NCI-H446 treated with DMSO at 0.1 percent for 48 hours (cell line): ENCODE results near the gene SLC2A10.

Source experiments
- DNase-seq: peaks from one replicate; lab custom pipeline; 2025; lab: John Stamatoyannopoulos, UW

The SLC2A10 gene

DNA sequence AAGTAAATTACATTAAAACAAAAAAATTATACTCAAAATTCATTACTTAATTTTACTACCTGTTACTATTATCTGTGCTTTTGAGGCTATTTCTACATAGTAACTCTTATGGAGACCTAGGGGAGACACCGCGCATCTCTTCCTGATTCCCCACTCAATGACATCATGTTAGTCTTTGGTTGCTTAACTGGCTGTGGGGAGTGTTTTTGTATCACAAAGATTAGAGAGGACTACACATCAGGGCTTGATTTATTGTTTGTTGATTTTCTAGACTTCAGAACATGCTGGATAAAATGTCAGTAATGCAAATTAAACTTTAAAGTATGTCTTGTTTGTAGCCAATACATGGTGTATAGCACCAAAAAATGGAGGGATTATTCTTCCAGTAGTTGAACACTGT, 26.0 kb downstream of the SLC2A10 start:
- DNase-seq, result no peak

DNA sequence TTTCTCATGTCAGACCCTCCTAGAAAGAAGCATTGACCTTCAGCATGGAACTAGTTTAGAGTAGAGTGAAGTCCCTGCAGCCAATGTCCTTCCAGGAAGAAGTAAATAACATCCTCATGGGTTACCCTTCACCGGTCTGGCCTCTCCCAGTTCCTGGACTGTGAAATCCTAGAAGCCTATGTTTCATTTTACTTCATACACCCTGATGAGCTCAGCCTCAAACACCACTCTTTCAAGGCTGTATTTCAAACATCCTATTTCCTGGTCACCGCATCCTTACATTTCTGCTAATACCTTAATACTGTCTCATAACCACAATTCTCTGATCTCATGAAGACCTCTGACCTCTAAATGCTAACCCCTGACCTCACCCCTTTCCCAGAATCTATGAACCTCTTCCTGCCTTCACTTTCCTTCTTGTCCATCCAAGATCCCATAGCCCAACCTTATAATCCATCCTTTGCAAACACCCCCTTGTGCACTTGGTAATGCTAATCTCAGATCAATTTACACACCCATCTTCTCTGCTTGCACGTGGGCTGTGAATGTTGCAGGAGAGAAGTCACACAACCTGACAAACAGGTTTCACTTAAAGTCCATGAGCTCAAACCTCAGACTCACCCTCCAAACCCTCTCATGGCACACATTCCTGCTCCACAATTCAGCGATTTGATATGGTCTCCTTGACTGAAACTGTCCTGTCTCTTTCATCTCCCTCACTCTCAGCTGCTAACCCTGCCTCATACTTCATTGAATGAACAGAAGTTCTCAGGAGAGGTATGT, 30.2 kb downstream of the SLC2A10 start:
- DNase-seq, result no peak

DNA sequence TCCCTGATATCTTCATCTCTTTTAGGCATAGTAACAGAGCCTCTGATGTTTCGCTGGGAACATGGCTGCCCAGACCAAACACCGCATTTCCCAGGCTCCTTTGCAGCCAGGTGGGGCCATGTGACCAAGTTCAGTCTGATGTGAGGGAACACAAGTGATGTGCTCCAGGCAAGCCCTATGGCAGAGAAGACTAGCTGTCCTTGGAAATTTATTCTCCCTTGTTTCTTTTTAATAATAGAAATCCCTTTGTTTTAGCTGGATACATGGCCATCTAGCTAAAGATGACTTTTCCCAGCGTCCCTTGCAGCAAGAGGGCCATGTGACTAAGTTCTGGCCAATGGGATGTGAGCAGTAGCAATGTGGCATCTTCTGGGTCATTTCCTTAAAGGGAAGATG, 30.8 kb downstream of the SLC2A10 start:
- DNase-seq, result no peak

DNA sequence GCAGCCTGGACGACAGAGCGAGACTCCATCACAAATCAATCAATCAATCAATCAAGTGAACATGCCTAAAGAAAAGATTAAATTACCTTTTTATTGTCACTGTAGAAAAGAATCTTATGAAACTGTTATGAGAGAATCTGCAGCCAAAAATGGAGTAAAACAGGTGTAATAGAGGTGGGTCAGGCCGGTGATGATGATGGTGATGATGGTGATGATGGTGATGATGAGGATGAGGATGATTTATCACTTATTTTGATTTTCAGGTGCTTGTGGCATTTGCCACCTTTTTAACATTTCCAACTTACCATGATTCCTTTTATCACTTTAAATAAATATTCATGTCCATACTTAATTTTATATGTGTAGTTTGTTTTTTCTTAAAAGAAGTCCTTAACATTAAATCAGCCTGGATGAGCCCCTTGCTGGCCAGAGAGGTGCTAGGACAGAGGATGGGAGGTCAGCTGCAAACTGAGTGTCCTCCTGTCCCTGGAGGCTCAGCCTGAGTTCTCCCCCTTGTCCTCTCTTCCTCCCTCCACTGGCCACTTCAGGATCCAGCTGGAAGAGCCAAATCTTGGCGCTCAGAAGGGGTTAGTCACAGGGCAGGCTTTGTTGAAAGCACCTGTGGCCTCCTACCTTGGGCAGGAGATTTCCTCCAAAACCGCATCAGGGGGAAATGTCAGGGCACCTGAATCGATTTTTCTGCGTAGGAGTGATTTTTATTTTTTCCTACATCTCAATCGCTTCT, 32.6 kb downstream of the SLC2A10 start:
- DNase-seq, result no peak

DNA sequence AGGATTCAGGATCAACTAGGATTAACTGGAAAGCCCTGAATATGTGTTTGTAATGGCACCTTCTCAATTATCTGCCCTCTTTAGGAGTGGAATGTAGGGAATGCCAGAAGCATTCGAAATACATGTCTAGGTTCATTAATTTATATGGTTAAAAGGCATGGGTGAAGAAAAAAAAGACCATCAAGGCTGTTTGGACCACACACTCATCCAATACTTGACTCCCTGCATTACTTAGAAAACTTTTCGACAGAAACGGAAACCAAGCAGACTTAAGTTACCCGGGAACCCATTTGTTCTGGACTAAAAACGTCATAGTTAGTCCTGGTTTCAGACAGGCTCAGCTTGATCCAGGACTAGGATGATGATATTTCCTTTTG, 33.2 kb downstream of the SLC2A10 start:
- DNase-seq, result no peak

DNA sequence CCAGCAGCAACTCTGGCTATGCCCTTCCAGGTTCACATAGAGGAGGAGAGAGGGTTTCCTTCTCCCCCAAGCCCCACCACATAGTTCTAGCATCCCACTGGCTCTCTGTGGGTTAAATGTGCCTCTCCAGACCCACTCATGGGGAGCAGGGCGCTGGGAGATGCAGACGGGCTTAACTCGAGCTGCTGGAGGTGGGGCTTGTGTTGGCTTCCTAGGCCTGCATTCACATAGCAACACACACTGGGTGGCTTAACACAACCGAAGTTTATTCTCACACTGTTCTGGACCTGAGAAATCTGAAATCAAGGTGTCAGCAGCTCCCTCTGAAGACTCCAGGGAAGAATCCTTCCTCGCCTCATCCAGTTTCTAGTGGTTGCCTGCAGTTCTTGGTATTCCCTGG, 33.6 kb downstream of the SLC2A10 start:
- no peak for DNase-seq

DNA sequence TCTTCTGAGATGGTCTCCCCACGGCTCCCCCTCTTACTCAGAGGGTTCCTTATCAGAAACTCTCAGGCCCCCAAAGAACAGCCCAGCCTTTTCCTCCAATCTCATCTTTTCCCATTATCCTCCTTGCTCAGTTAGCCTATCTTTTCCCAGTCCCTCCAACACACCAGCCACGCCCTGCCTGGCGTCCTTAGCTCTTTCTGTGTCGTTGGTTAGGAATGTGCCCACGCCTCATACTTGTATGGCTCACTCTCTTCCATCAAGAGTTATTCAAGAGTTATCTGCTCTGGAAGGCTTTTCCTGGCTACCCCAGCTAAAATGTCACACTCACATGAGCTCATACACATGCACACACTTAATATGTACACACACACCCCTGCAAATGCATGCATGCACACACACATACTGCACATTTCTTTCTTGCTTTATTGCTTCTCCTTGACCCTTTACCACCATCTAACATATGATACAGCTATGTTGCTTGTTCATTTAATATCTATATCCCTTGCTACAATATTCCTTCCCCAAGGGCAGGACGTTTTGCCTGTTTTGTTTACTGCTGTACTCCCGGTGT, 37.6 kb downstream of the SLC2A10 start:
- no peak for DNase-seq

DNA sequence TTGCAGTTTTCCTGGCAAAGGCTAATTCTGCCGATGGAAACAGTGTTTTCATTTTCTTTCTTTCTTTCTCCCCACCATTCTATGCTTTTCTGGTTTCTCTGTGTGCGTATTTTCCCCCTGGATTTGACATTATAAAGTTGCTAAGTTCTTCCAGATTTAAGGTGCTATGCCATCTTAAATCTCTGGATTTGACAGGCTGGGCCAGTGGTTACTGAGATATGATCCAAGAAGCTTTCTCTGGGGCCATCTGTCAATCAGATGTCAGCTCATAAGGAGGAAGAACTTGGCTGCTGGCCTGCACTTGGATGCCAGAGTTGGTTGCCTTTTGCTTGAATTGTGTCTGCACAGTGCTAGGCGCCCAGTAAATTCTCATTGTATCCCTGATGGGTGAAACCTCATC, 39.7 kb downstream of the SLC2A10 start:
- peak; percentile 54 for DNase-seq

DNA sequence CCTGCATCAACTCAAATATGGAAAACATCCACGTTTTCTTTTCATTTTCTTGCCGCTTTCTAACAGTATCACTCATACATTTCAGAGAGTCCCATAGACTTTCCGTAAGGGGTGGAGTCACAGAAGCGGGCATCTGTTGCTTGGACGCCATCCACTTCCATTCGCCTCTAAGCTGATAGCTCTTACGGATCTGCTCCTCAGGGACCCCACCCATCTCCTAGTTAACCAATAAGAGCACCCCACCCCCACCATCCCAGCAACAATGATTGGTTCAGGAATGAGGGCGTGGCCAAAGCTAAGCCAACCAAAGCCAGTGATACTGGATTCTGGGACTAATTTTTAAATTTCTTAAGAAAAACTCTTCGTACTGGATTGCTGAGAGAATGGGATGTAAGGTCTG, 42.4 kb downstream of the SLC2A10 start:
- peak; percentile 23 for DNase-seq

DNA sequence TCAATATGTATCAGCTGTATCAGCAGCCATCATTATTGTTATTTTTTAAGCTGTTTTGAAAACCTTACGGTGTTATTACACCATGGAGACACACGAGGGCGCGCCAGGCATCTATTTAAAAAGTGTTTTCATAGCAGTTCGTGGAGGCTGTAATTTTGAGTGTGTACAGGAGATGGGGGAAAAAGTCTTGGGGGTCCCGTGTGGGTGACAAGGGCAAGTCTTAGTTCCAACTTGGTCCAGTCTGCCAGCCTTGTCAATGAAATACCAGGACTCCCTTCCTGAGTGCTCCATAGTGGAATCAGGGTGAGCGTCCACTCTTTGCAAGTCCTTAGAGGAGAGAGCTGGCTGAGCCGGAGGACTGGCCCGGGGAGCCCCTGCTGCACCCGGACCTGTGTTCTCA, 43.3 kb downstream of the SLC2A10 start:
- peak; percentile 24 for DNase-seq

DNA sequence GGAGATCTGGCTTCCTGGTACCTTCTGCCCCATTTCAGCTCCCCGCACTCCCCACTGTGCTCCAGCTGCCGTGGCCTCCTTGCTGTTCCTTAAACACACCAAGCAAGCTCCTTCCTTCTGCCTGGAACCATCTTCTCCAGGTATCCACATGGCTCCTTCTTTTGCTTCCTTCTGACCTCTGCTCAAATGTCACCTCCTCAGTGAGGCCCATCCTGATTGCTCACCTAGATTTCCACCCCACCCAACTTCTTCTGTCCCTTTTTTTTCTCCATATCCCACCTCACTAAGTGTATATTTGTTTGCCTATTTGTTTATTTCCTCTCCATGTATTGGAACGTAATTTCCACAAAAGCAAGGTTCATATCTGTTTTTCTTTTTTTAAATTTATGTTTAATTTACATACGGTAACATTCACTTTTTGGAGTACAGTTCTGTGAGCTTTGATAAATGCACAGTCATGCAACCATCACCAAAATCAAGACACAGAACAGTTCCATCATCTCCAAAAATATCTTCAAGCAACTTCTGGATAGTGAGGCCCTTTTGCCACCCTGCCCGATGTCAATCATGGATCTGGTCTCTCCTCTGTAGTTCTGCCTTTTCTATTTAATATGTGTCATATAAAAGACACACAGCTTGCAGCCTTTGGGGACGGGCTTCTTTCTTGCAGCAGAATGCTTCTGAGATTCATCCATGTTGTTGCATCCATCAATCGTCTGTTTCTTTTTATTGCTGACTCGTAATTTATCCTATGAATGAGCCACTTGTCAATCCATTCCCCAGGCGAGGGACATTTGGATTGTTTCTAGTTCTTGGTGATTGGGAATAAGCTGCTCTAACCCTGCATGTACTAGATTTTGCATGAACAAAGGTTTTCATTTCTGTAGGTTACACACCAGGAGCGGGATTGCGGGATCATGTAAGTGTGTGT, 46.3 kb downstream of the SLC2A10 start:
- no peak for DNase-seq

DNA sequence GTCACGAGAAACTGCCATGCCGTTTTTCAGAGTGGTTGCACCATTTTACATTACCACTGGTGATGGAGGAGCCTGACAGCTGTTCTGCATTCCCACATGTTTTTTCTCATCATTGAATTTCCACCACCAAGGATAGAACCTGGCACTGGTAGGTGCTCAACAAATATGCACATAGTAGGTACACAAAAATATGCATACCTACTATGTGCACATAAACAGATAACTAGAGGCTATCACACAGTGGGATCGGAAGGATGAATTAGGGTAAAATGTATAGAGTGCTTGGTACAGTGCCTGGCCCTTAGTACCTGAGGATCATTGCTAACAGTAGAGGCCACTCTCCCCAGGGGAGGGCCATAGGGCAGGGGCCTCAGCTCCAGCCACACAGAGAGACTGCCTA, 47.0 kb downstream of the SLC2A10 start:
- DNase-seq, result no peak

DNA sequence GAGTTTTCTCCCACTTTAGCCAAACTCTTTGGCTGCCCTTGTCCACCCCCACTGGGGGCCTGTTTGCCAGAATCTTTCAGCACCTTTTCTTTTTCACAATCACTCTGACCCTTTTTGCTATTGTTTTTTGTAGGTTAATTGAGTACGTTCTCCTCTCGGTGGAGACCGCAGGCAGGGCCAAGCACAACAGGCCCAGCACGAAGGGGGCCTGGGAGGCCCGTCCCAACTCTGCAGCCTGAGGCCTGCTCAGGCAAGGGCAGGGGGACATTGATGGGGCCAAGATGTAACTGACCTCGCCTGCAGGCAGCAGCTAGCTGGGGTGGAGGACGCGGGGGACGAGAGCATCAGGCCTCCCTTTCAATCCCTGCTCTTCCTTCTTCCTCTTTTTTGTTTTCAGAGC, 47.7 kb downstream of the SLC2A10 start:
- DNase-seq, result no peak

DNA sequence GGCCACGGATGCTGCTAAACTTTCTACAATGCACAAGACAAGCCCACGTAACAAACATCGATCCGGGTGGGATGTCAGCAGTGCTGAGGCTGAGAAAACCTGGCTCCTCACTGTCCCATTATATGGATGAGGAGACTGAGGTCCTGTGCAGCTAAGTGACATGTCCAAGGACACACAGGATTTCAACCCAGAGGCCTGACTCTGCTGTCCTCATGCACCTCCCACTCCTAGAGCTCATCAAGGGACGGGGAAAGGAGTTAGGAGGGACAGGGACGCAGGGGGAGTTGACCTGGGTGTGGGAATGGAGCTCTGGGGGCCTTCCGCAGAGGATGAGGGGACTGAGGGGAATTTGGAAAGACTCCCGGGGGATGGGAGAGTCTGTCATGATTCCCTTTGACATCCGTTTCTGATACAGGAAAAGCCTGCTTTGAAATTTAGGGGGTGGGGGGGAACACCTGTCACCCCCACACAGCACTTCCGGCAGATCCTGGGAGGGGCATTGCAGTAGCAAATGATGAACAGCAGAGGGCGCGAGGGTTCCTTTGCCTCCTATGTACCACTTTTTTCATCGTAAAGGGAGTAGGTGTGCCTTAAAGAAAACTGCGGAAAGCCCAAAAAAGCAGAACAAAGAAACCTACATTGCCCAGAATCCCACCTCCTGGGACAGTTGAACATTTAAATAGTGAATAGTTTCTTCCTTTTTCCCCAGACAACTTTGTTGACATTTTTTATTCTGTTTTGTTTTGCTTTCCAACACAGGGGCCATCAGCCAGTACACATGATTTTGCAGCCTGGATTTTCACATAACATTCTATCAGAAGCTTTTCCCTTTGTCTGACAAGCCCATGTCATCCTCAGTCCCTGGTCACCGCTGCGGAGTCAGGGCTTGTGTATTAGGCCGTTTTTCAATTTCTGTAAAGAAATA, 48.6 kb downstream of the SLC2A10 start:
- peak; percentile 35 for DNase-seq

DNA sequence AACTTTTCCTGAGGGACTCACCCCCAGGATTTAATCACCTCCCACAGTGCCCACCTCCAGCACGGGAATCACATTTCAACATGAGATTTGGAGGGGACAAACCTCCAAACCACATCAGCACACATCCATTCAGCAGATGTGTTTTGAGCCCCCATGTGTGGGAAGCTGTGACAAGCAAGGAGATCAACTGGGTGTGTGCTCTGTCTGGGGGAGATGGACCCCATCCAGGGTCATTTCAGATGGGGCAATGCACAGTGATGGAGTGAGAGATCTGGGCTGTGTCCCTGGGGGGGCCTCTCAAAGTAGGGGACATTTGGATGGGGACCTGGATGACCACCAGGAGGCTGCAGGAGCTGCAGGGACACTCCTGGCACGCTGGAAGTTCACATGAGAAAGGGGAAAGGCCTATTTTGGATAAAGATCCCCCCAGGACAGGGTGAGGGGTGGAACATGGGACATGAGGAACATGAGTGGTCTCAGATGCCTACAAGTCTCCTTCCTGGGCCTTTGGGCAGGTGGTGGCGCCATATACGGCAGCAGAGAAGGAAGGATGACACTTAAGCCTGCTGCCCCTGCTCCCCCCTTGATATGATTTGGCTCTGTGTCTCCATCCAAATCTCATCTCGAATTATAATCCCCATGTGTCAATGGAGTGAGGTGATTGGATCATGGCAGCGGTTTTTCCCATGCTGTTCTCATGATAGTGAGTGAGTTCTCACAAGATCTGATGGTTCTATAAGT, 49.6 kb downstream of the SLC2A10 start:
- no peak for DNase-seq

DNA sequence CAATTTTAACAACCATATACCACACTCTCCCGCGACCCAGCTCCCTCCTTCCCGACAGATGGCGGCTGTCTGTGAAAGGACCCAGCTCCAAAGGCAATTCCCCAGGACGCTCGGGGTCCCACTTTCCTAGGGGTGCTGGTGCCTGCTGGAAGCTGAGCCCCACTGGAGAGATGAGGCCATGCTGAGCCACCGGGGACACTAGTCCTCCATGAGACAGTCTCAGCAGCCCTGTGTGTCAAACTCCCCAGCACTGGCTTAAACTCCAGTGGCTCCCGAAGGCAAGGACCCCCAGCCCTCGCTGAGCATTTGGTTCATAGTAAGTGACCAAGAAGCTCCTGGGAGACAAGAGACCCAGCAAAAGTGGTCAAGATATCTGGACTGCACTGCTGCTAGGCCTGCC, 52.1 kb downstream of the SLC2A10 start:
- DNase-seq, result no peak

DNA sequence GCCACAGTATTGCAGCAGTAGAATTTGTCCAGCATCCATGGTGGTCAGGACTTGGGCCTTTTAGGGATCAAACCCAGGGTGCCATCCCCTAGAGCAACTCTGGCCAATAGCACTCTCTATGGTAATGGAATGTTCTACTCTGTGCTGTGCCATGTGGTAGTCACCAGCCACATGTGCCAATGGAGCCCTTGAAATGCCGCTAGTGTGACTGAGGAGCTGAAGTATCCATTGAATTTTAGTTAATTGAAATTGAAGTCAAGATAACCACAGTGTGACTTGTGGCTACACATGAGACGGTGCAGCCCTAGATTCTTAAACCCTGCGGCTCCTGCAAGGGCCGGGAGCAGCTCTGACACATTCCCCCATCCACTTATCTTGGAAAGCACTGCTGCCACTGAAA, 54.6 kb downstream of the SLC2A10 start:
- DNase-seq, result no peak

DNA sequence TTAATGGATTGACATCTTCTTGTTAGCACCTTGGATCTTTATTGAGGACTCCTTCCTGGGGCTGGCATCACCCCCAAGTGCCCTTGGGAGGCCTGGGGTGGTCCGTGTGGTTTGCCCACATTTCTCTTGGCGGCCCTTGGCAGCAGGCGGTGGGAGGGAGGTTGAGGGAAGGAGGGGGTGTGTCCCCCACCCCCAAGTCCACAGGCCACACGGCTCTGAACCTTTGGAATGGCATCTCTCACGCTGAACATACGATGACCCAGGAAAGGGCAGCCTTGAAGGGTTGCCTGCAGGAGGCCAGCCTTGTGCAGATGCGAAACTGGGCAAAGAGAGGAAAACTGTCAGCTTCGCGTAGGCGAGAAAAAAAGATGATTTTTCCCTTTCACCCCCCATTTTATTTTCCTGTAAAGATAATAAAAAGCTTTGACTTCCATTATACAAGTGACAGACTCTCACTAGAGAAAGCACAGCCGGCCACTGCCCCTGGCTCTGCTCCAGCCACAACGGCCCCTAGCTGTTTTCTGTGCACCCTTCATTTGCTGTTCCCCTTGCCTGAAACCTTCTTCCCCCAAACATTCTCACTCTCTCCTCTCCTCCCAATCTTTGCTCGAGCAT, 56.2 kb downstream of the SLC2A10 start:
- no peak for DNase-seq

DNA sequence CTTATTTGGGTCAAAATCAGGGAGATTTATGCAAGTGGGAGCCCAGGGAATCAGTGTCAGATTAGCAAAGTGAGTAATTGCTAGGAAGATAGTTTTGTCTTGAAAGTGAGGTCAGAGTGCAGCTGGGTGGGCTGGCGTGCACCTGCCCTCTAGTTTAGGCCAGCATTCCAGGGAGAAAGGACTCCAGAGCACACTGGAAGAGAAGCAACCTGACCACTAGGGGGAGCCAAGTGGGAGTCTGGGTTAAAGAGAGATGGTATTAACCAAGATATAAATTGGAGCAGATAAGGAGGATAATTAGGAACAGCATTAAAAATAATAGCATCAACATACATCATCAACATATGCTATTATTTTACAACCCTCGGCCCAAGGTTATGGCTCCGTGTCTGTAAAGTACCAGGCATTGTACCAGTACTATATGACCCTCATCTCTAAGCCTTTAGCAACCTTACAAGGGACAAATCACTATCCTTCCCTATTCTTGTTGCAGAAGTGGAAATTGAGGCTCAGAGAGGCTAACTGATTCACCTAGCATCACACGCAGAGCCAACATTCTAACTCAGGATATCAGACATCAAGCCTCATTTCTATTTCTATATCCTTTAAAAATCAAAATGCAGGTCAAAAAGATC, 57.8 kb downstream of the SLC2A10 start:
- DNase-seq, result no peak
